ENCODE results near the gene SLC6A20. TPM values are rescaled to one million over a fixed set of nuclear protein-coding genes. Genes with fewer than 3 reads are reported as not detected.

The SLC6A20 gene
- total RNA-seq, 1 experiment from 2014 or later: 0.09 TPM

DNA sequence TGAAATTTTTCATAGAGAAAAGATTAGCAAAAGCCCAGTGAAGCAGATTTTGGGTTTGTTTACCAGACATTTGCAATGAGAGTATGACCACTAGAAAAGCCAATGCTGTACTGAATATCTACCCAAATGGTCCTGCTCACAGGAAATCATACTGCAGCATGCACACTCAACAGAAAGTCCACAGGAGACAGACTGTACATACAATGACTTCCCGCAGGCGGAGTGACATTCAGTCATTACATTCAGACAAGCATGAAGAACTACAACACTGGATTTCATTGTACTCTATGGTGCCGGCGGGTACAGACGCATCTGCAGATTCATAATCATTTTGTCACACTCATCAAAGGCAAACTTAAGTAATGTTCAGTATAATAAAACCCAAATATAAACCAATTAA, 33.8 kb upstream of the SLC6A20 start:
- Histone ChIP-seq H2BK5ac (ENCODE audit: insufficient read length, low read length) (no peak overlapping the region), H2BK20ac (ENCODE audit: low read depth, low read length, poor library complexity, severe bottlenecking) (no peak overlapping the region), H4K20me1 (ENCODE audit: control insufficient read depth, insufficient read depth, insufficient read length) (no peaks in the 10 kb centered on the region), H4K5ac (ENCODE audit: insufficient read length, low read depth, low read length) (no peak overlapping the region), H3K27me3 (ENCODE audit: insufficient read depth, low read length) (no peaks in the 10 kb centered on the region), H3K14ac (ENCODE audit: insufficient read depth, low read length) (no peak overlapping the region), H2AFZ (ENCODE audit: low read length) (no peak overlapping the region), H3K27ac (ENCODE audit: insufficient read length, low read depth, low read length) (no peak overlapping the region), H3T11ph (ENCODE audit: low read length) (no peak overlapping the region), H3K79me1 (ENCODE audit: insufficient read depth, low read depth, low read length, poor library complexity, severe bottlenecking) (no peaks in the 10 kb centered on the region), H3K56ac (ENCODE audit: insufficient read length, low read depth, low read length) (no peak overlapping the region), H2BK15ac (ENCODE audit: low read depth, low read length) (no peak overlapping the region), H2BK12ac (ENCODE audit: insufficient read length, low read depth, low read length) (no peak overlapping the region), H3K23me2 (ENCODE audit: insufficient read length, low read depth, low read length, poor library complexity, severe bottlenecking) (no peaks in the 10 kb centered on the region), H3K9me3 (ENCODE audit: control insufficient read depth, low read depth, low read length) (no peaks in the 10 kb centered on the region), H3K4me2 (ENCODE audit: insufficient read depth, insufficient read length, low read length) (no peak overlapping the region), H4K91ac (ENCODE audit: insufficient read length, low read depth, low read length) (no peak overlapping the region), H3K23ac (ENCODE audit: insufficient read length, low read depth, low read length) (no peak overlapping the region), H3K4me1 (ENCODE audit: insufficient read depth, low read length) (no peaks in the 10 kb centered on the region), H3K4ac (ENCODE audit: low read depth, low read length) (no peak overlapping the region), H3K18ac (ENCODE audit: insufficient read length, low read depth, low read length) (no peak overlapping the region), H2BK120ac (ENCODE audit: low read depth, low read length, poor library complexity, severe bottlenecking) (no peak overlapping the region), H3K79me2 (ENCODE audit: insufficient read depth, low read length) (no peaks in the 10 kb centered on the region), H4K8ac (replicated peaks; ENCODE audit: insufficient read length, low read depth, low read length) (no peak overlapping the region), H2AK5ac (ENCODE audit: insufficient read length, low read length) (no peak overlapping the region), H3K9ac (ENCODE audit: extremely low read depth, insufficient read length, low read length) (no peak overlapping the region)
- TF ChIP-seq CTCF (conservative IDR thresholded peaks at IDR 0.05): no peak
- Mint-ChIP-seq H3K4me3 (no peak overlapping the region), H3K27me3 (ENCODE audit: low read depth) (no peaks in the 10 kb centered on the region), H3K27ac (no peak overlapping the region), H3K4me1 (no peaks in the 10 kb centered on the region), H3K9me3 (no peaks in the 10 kb centered on the region), H3K36me3 (ENCODE audit: insufficient read depth in 1 of 3, low read depth in 3 of 3) (peaks cover 0 to 10% (median 4%) of the 10 kb centered on the region in 3 experiments; a peak in 3 of 7 replicates)
- WGBS (ENCODE audit: extremely low coverage, insufficient read length, low lambda C conversion rate): no CpG with 5 or more reads among the region's 5 CpGs
- DNase-seq: no peak
